K562 (cell line): ENCODE results near the gene NCKAP1. TPM values are rescaled to one million over a fixed set of nuclear protein-coding genes. Genes with fewer than 3 reads are reported as not detected.

Experiments
- GTF2E2 ChIP-seq: fragments of 200-800 bp; sonication (Bioruptor generic); IDR thresholded peaks from 2 replicates; pipeline ENCODE4 v1.6.1; 2016; ENCODE audit warnings: missing genetic modification characterization, missing compliant biosample characterization
- MAFG ChIP-seq: fragments of 450-650 bp; conservative IDR thresholded peaks from 2 replicates; pipeline ENCODE4 v1.6.1; 2016; ENCODE audit warnings: missing genetic modification characterization, missing compliant biosample characterization
- RAD21 ChIP-seq, 2 experiments: fragments of 250-450 bp in 1 of 2; fragments of 450-650 bp in 1 of 2; sonication (Bioruptor Pico) in 1 of 2; formaldehyde crosslinking in 1 of 2; IDR thresholded peaks in 1 of 2; conservative IDR thresholded peaks in 1 of 2; 2 replicates each; pipeline versions ENCODE4 v1.4.0 to v1.8.0; 2020 to 2022; ENCODE audit warnings: mild to moderate bottlenecking in 2 of 2, moderate library complexity in 1 of 2
- RBFOX2 ChIP-seq: fragments of 200-400 bp; formaldehyde crosslinking; IDR thresholded peaks from 2 replicates; pipeline ENCODE4 v1.6.1; 2017; ENCODE audit warnings: low read depth, mild to moderate bottlenecking, low read length, moderate library complexity
- RBM15 ChIP-seq: fragments of 200-400 bp; formaldehyde crosslinking; IDR thresholded peaks from 2 replicates; pipeline ENCODE4 v1.6.1; 2018; ENCODE audit warnings: mild to moderate bottlenecking, low read length, moderate library complexity; ENCODE audit not compliant: insufficient read depth
- SMAD2 ChIP-seq: fragments of 150-350 bp; IDR thresholded peaks from 2 replicates; pipeline ENCODE4 v1.6.1; 2014; ENCODE audit warnings: low read depth, mild to moderate bottlenecking, low read length
- TSC22D4 ChIP-seq: fragments of 450-650 bp; IDR thresholded peaks from 2 replicates; pipeline ENCODE4 v1.6.1; 2016; ENCODE audit warnings: missing genetic modification characterization, missing biosample characterization, control low read depth
- ZNF165 ChIP-seq: fragments of 250-450 bp; sonication (Bioruptor Pico); IDR thresholded peaks from 2 replicates; pipeline ENCODE4 v1.4.0; 2020; ENCODE audit warnings: borderline replicate concordance
- polyA plus RNA-seq, 8 experiments: library from polyadenylated mRNA; depleted of rRNA in 4 of 8; stranded (reverse) in 5 of 8; unstranded in 3 of 8; fragments of >200 nt; fragmentation: Nextera tagmentation in 2 of 8; fragmentation: Illumina TruSeq in 1 of 8; extraction: Ambion mirVana in 2 of 8; extraction: Trizol in 1 of 8; gene quantifications; 2 replicates each; pipeline versions ENCODE4 v1.2.1 to v1.2.3, GENCODE V29; 2011 to 2014; ENCODE audit warnings: inconsistent platforms in 1 of 8, missing spikeins in 1 of 8
- total RNA-seq, 7 experiments: library from RNA; depleted of rRNA in 6 of 7; stranded (reverse); fragments of >200 nt in 6 of 7; fragmentation: Illumina TruSeq in 2 of 7; extraction: Trizol in 2 of 7; gene quantifications; 2 replicates each; pipeline versions ENCODE4 v1.2.1 to v1.2.3, GENCODE V29; 2011 to 2021; ENCODE audit warnings: low replicate concordance in 1 of 7
- TF ChIP-seq, protein P1 (sequence below), 2 experiments: fragments of 450-650 bp in 1 of 2; IDR thresholded peaks; 2 replicates each; pipeline ENCODE4 v1.6.1; 2011 to 2017; ENCODE audit warnings: low read depth in 2 of 2, antibody characterized with exemption in 1 of 2, borderline replicate concordance in 1 of 2, low read length in 1 of 2, mild to moderate bottlenecking in 1 of 2, mixed read lengths in 1 of 2; ENCODE audit not compliant: control insufficient read depth in 1 of 2
- TF ChIP-seq, protein P2 (sequence below): fragments of 150-350 bp; IDR thresholded peaks from 2 replicates; pipeline ENCODE4 v1.6.1; 2014; ENCODE audit warnings: low read depth, mild to moderate bottlenecking, low read length, borderline replicate concordance
- TF ChIP-seq, protein P3 (sequence below): fragments of 450-650 bp; formaldehyde crosslinking; conservative IDR thresholded peaks from 2 replicates; pipeline ENCODE4 v1.4.0; 2022; ENCODE audit warnings: mild to moderate bottlenecking, missing genetic modification characterization
- TF ChIP-seq, protein P4 (sequence below): fragments of 450-650 bp; formaldehyde crosslinking; IDR thresholded peaks from 2 replicates; pipeline ENCODE4 v1.4.0; 2022; ENCODE audit warnings: mild to moderate bottlenecking, moderate library complexity
- TF ChIP-seq, protein P5 (sequence below): sonication (generic); formaldehyde crosslinking; IDR thresholded peaks from 2 replicates; pipeline ENCODE4 v1.9.0; 2022; ENCODE audit warnings: mild to moderate bottlenecking, missing genetic modification reagents

Gene NCKAP1
- total and polyA plus RNA-seq, 9 of the 15 experiments (the other 6 are each of a cell fraction or from before 2014, with no cell fraction given) = 34.0 to 153 (median 88.7) TPM

DNA sequence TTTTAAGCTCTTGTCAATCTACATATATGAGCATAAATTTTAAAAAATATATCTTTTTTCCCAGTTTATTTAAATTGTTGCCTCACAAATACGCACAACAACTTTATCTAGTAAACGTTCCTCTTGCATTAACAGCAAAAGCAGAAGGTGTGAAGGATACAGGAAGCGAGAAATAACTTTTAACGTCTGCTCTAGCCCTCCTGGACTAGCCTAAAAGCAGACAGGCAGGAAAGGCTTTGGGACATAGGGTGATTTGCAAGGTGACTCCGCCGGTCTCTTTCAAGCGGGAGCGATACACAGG lies 39.9 kb upstream of the NCKAP1 start (continued):
- no peak for TF ChIP-seq RBFOX2
- no peak for TF ChIP-seq SMAD2
- TF ChIP-seq, protein P1, sequence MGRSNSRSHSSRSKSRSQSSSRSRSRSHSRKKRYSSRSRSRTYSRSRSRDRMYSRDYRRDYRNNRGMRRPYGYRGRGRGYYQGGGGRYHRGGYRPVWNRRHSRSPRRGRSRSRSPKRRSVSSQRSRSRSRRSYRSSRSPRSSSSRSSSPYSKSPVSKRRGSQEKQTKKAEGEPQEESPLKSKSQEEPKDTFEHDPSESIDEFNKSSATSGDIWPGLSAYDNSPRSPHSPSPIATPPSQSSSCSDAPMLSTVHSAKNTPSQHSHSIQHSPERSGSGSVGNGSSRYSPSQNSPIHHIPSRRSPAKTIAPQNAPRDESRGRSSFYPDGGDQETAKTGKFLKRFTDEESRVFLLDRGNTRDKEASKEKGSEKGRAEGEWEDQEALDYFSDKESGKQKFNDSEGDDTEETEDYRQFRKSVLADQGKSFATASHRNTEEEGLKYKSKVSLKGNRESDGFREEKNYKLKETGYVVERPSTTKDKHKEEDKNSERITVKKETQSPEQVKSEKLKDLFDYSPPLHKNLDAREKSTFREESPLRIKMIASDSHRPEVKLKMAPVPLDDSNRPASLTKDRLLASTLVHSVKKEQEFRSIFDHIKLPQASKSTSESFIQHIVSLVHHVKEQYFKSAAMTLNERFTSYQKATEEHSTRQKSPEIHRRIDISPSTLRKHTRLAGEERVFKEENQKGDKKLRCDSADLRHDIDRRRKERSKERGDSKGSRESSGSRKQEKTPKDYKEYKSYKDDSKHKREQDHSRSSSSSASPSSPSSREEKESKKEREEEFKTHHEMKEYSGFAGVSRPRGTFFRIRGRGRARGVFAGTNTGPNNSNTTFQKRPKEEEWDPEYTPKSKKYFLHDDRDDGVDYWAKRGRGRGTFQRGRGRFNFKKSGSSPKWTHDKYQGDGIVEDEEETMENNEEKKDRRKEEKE (IDR thresholded peaks at IDR 0.05; ENCODE audit: borderline replicate concordance in 1 of 2, control insufficient read depth in 1 of 2, low read depth in 2 of 2, low read length in 1 of 2) = no peak
- peak in 1 of 2 experiments; percentile 4; a peak in 1 of 4 replicates for TF ChIP-seq RAD21 (CRISPR knock-in tag; conservative IDR thresholded peaks at IDR 0.05 in 1 of 2, IDR thresholded peaks at IDR 0.05 in 1 of 2)
- TF ChIP-seq, protein P2, sequence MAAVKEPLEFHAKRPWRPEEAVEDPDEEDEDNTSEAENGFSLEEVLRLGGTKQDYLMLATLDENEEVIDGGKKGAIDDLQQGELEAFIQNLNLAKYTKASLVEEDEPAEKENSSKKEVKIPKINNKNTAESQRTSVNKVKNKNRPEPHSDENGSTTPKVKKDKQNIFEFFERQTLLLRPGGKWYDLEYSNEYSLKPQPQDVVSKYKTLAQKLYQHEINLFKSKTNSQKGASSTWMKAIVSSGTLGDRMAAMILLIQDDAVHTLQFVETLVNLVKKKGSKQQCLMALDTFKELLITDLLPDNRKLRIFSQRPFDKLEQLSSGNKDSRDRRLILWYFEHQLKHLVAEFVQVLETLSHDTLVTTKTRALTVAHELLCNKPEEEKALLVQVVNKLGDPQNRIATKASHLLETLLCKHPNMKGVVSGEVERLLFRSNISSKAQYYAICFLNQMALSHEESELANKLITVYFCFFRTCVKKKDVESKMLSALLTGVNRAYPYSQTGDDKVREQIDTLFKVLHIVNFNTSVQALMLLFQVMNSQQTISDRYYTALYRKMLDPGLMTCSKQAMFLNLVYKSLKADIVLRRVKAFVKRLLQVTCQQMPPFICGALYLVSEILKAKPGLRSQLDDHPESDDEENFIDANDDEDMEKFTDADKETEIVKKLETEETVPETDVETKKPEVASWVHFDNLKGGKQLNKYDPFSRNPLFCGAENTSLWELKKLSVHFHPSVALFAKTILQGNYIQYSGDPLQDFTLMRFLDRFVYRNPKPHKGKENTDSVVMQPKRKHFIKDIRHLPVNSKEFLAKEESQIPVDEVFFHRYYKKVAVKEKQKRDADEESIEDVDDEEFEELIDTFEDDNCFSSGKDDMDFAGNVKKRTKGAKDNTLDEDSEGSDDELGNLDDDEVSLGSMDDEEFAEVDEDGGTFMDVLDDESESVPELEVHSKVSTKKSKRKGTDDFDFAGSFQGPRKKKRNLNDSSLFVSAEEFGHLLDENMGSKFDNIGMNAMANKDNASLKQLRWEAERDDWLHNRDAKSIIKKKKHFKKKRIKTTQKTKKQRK = no peak
- TF ChIP-seq, protein P3, sequence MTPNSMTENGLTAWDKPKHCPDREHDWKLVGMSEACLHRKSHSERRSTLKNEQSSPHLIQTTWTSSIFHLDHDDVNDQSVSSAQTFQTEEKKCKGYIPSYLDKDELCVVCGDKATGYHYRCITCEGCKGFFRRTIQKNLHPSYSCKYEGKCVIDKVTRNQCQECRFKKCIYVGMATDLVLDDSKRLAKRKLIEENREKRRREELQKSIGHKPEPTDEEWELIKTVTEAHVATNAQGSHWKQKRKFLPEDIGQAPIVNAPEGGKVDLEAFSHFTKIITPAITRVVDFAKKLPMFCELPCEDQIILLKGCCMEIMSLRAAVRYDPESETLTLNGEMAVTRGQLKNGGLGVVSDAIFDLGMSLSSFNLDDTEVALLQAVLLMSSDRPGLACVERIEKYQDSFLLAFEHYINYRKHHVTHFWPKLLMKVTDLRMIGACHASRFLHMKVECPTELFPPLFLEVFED = no peak
- no peak for TF ChIP-seq GTF2E2 (tag)
- TF ChIP-seq TSC22D4 (tag) = no peak
- no peak for TF ChIP-seq ZNF165
- TF ChIP-seq, protein P4, sequence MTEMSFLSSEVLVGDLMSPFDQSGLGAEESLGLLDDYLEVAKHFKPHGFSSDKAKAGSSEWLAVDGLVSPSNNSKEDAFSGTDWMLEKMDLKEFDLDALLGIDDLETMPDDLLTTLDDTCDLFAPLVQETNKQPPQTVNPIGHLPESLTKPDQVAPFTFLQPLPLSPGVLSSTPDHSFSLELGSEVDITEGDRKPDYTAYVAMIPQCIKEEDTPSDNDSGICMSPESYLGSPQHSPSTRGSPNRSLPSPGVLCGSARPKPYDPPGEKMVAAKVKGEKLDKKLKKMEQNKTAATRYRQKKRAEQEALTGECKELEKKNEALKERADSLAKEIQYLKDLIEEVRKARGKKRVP = 0 out of 2 replicates have a peak, but pooled peaks have one; percentile 12
- TF ChIP-seq, protein P5, sequence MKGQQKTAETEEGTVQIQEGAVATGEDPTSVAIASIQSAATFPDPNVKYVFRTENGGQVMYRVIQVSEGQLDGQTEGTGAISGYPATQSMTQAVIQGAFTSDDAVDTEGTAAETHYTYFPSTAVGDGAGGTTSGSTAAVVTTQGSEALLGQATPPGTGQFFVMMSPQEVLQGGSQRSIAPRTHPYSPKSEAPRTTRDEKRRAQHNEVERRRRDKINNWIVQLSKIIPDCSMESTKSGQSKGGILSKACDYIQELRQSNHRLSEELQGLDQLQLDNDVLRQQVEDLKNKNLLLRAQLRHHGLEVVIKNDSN = no peak
- no peak for TF ChIP-seq RBM15
- TF ChIP-seq MAFG (tag) = no peak
